GM19035 (cell line): ENCODE measurements around the gene PTHLH.

ENCODE experiments used
- ATAC-seq: cut with Tn5 transposase; IDR thresholded peaks from one replicate; pipeline ENCODE4 v1.9.1; 2021; ENCODE audit not compliant: unreplicated experiment

Gene PTHLH

GRCh38 chr12:27972721-27973120, at the start of gene PTHLH:
TSS of gene PTHLH (minus strand) at chr12:27972733. CDS start at chr12:27969494, 3,239 bp downstream.
- ATAC-seq, result no peak

GRCh38 chr12:28021704-28022103, 49.2 kb upstream of the PTHLH start:
- no peak for ATAC-seq

- ATAC-seq, result no peak
Measured at GRCh38 chr12:28017873-28018255, 45.3 kb upstream of the PTHLH start.

GRCh38 chr12:28017126-28017872, 44.8 kb upstream of the PTHLH start:
- no peak for ATAC-seq

GRCh38 chr12:28015165-28015564, 42.6 kb upstream of the PTHLH start:
- no peak for ATAC-seq

GRCh38 chr12:28014196-28014595, 41.7 kb upstream of the PTHLH start:
- no peak for ATAC-seq

GRCh38 chr12:28012333-28012918, 39.9 kb upstream of the PTHLH start:
- no peak for ATAC-seq

- ATAC-seq, result no peak
Measured at GRCh38 chr12:28010036-28010435, 37.5 kb upstream of the PTHLH start.

- ATAC-seq, result no peak
Measured at GRCh38 chr12:27999970-28000369, 27.4 kb upstream of the PTHLH start.

- no peak for ATAC-seq
Measured at GRCh38 chr12:27999521-27999920, 27.0 kb upstream of the PTHLH start.

GRCh38 chr12:27998658-27999057, 26.1 kb upstream of the PTHLH start:
- ATAC-seq, result no peak

- no peak for ATAC-seq
Measured at GRCh38 chr12:27998170-27998569, 25.6 kb upstream of the PTHLH start.

GRCh38 chr12:27996761-27997160, 24.2 kb upstream of the PTHLH start:
- ATAC-seq, result no peak

GRCh38 chr12:27995406-27995805, 22.9 kb upstream of the PTHLH start:
- ATAC-seq, result no peak

- no peak for ATAC-seq
Measured at GRCh38 chr12:27988594-27989233, 16.2 kb upstream of the PTHLH start.

- no peak for ATAC-seq
Measured at GRCh38 chr12:27987331-27987730, 14.8 kb upstream of the PTHLH start.

- ATAC-seq, result no peak
Measured at GRCh38 chr12:27984275-27984674, 11.7 kb upstream of the PTHLH start.

GRCh38 chr12:27982951-27983350, 10.4 kb upstream of the PTHLH start:
- no peak for ATAC-seq

GRCh38 chr12:27982385-27982784, 9.9 kb upstream of the PTHLH start:
- no peak for ATAC-seq

GRCh38 chr12:27981874-27982273, 9.3 kb upstream of the PTHLH start:
- no peak for ATAC-seq

GRCh38 chr12:27979145-27979544, 6.6 kb upstream of the PTHLH start:
- no peak for ATAC-seq
